Lower lobe of right lung (tissue), 2 donors: ENCODE data around the gene CEBPE. TPM values are rescaled to one million over a fixed set of nuclear protein-coding genes. Genes with fewer than 3 reads are reported as not detected.

ENCODE experiments used
- ATAC-seq, 2 donors: fragments of 200-7000 bp; cut with Tn5 transposase; one replicate each; pipeline ENCODE4 v1.9.1; 2020 to 2022; ENCODE audit warnings: mild to moderate bottlenecking in 2 of 2, moderate library complexity in 2 of 2
- DNase-seq: peaks from one replicate; pipeline ENCODE4 v3.0.0-alpha.2; 2020
- H3K27ac ChIP-seq: fragments of 200-600 bp; one replicate; pipeline ENCODE4 v1.8.0; 2022
- H3K27me3 ChIP-seq: fragments of 200-600 bp; one replicate; pipeline ENCODE4 v1.8.0; 2022; ENCODE audit warnings: low read depth
- H3K36me3 ChIP-seq: fragments of 200-600 bp; one replicate; pipeline ENCODE4 v1.8.0; 2022; ENCODE audit warnings: mild to moderate bottlenecking
- H3K4me1 ChIP-seq: fragments of 200-600 bp; one replicate; pipeline ENCODE4 v1.8.0; 2022
- H3K4me3 ChIP-seq: fragments of 200-600 bp; one replicate; pipeline ENCODE4 v1.8.0; 2022; ENCODE audit warnings: mild to moderate bottlenecking
- H3K9me3 ChIP-seq: fragments of 200-600 bp; one replicate; pipeline ENCODE4 v1.8.0; 2022
- CTCF ChIP-seq: fragments of 200-600 bp; IDR thresholded peaks from one replicate; pipeline ENCODE4 v1.8.0; 2022; ENCODE audit warnings: antibody characterized with exemption, mild to moderate bottlenecking
- intact Hi-C: fragments of 100-400 bp; cut with DNase I; formaldehyde crosslinking; loops from one replicate; pipeline ENCODE4 v1.11.0; 2022
- total RNA-seq: library from RNA; stranded (reverse); fragmentation: NEBNext Ultra II Directional; extraction: Animal tissue kit (Norgen Biotek cat#: 25700); gene quantifications from one replicate; pipeline ENCODE4 v1.2.1, GENCODE V29; 2021
- donor health status: DM: no; HTN: yes; CAD: no; lungs with severe emphysema.

CEBPE gene
- total RNA-seq, 1 donor from 2014 or later = 0.32 TPM

DNA sequence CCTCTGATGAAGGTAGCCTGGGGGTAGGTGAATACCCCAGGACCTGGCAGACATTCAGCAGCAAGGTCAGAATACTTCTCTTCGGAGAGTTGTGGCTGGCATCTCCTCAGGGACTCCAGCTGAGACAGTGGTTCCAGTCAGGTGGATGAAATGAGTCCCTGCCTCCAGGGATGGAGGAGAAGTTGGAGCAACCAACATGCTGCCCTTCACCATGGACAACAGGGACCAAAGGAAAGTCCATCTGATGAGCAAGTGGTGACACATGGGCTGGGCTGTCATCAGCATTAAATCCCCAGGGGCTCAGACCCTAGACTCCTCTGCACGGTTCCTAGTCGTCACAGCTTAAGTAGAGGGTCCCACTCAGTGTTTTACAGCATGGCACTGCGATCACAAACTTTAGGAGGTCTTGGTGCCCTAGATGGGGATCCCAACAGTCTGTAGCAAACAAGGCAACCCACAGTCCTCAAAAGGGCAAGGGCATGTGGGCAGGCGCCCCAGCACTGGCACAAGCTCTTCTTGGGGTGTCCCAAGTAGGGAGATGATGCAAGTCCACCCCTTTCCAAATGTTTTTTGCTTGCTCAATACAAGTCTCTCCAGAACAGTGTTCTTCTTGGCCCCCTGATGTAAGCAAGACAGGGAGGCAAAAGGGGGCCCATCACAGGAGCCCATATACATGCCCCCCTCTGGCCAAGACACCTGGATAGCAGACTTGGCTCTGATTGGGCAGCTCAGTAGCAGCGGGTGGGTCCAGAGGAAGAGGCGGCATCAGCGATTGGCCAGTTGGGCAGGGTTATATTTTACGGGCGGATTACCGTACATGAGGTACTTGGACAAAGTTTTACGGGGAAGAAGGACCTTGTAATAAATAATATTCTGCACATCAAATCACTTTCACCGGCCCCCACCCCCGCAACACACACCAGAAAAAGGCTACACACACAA, 50.9 kb downstream of the CEBPE start:
- TF ChIP-seq CTCF = no peak
- ATAC-seq = no peak

More for the DNA sequence above, 50.9 kb downstream of the CEBPE start:
- H3K36me3 ChIP-seq = peaks cover 78% of the 10 kb centered on the region
- H3K4me1 ChIP-seq = peaks cover 36% of the 10 kb centered on the region
- intact Hi-C loops = no loop called here
- no peaks in the 10 kb centered on the region for H3K9me3 ChIP-seq
- no peak overlapping the region for H3K4me3 ChIP-seq
- H3K27ac ChIP-seq = no peak overlapping the region
- no peaks in the 10 kb centered on the region for H3K27me3 ChIP-seq
- DNase-seq = no peak

Other genes with a start within 250 kb of the CEBPE start
- gene LRP10, start 247.5 kb downstream of the CEBPE start, total RNA-seq = 134 TPM
- 0.83 TPM for gene REM2, start 236.0 kb downstream of the CEBPE start, total RNA-seq
- gene RBM23, start 200.1 kb downstream of the CEBPE start, total RNA-seq = 91.4 TPM
- 37.3 TPM for gene PRMT5, start 189.9 kb downstream of the CEBPE start, total RNA-seq
- 54.5 TPM for gene HAUS4, start 162.2 kb downstream of the CEBPE start, total RNA-seq
- 28.7 TPM for gene AJUBA, start 136.7 kb downstream of the CEBPE start, total RNA-seq
- 9.8 TPM for gene C14orf93, start 109.1 kb downstream of the CEBPE start, total RNA-seq
- gene PSMB5, start 84.4 kb downstream of the CEBPE start, total RNA-seq = 71.5 TPM
- not detected for gene PSMB11, start 77.0 kb downstream of the CEBPE start, total RNA-seq
- gene CDH24, start 61.7 kb downstream of the CEBPE start, total RNA-seq = 5.6 TPM
- gene ACIN1, start 24.1 kb downstream of the CEBPE start, total RNA-seq = 163 TPM
- 53.3 TPM for gene C14orf119, start 23.8 kb downstream of the CEBPE start, total RNA-seq
- not detected for gene CIROP, start 14.3 kb downstream of the CEBPE start, total RNA-seq
- 36.8 TPM for gene SLC7A8, start 64.4 kb upstream of the CEBPE start, total RNA-seq
- not detected for gene RNF212B, start 118.7 kb upstream of the CEBPE start, total RNA-seq
- gene HOMEZ, start 166.9 kb upstream of the CEBPE start, total RNA-seq = 12.4 TPM
- 16.9 TPM for gene PPP1R3E, start 183.6 kb upstream of the CEBPE start, total RNA-seq
- gene BCL2L2, start 187.6 kb upstream of the CEBPE start, total RNA-seq = 43.9 TPM
- 122 TPM for gene PABPN1, start 202.2 kb upstream of the CEBPE start, total RNA-seq
- gene SLC22A17, start 233.6 kb upstream of the CEBPE start, total RNA-seq = 10.6 TPM
- 11.5 TPM for gene EFS, start 245.9 kb upstream of the CEBPE start, total RNA-seq